GM23248 (cell line): ENCODE data around the gene CLDN7.

ENCODE experiments used
- EZH2 ChIP-seq: fragments of 200-600 bp; sonication (generic); IDR thresholded peaks from 2 replicates; pipeline ENCODE4 v1.6.1; 2018; ENCODE audit warnings: antibody characterized with exemption, mild to moderate bottlenecking; ENCODE audit not compliant: insufficient read depth, poor library complexity, severe bottlenecking
- EZH2phosphoT487 ChIP-seq: fragments of 200-600 bp; sonication (generic); IDR thresholded peaks from 2 replicates; pipeline ENCODE4 v1.6.1; 2018; ENCODE audit warnings: antibody characterized with exemption, moderate library complexity, mild to moderate bottlenecking, low read depth; ENCODE audit not compliant: insufficient read depth

GRCh38 chr17:7243453-7243729 lies 18.9 kb downstream of the CLDN7 start:
- TF ChIP-seq EZH2 = no peak
- TF ChIP-seq EZH2phosphoT487 = no peak
